GM12874 (cell line): ENCODE data around the gene FAM83F.

Source experiments
- TF ChIP-seq, protein P1 (sequence below): IDR thresholded peaks from 2 replicates; pipeline ENCODE4 v1.5.1; 2011; ENCODE audit warnings: low read depth, mild to moderate bottlenecking, control low read depth, low read length, moderate library complexity; ENCODE audit not compliant: insufficient read depth

Gene FAM83F

DNA sequence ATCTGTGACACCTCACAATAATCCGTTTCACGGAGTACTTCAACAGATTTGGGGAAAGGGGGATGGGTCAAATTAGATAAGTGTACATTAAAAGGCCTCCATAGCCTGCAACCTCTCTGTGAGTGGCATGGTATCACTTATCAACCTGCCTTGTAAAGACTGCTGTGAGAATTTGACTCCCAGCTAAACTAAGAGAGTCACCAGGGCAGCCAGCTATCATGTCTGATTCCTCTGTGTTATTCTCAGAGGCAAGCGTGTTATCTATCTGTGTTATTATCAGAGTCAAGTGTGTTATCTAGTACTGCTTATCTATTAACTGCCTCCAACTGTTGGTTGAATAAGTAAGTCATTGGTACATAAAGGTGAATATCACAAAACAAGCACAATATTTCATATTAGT is 4.1 kb upstream of the FAM83F start:
- TF ChIP-seq, protein P1, sequence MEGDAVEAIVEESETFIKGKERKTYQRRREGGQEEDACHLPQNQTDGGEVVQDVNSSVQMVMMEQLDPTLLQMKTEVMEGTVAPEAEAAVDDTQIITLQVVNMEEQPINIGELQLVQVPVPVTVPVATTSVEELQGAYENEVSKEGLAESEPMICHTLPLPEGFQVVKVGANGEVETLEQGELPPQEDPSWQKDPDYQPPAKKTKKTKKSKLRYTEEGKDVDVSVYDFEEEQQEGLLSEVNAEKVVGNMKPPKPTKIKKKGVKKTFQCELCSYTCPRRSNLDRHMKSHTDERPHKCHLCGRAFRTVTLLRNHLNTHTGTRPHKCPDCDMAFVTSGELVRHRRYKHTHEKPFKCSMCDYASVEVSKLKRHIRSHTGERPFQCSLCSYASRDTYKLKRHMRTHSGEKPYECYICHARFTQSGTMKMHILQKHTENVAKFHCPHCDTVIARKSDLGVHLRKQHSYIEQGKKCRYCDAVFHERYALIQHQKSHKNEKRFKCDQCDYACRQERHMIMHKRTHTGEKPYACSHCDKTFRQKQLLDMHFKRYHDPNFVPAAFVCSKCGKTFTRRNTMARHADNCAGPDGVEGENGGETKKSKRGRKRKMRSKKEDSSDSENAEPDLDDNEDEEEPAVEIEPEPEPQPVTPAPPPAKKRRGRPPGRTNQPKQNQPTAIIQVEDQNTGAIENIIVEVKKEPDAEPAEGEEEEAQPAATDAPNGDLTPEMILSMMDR, result no peak

DNA sequence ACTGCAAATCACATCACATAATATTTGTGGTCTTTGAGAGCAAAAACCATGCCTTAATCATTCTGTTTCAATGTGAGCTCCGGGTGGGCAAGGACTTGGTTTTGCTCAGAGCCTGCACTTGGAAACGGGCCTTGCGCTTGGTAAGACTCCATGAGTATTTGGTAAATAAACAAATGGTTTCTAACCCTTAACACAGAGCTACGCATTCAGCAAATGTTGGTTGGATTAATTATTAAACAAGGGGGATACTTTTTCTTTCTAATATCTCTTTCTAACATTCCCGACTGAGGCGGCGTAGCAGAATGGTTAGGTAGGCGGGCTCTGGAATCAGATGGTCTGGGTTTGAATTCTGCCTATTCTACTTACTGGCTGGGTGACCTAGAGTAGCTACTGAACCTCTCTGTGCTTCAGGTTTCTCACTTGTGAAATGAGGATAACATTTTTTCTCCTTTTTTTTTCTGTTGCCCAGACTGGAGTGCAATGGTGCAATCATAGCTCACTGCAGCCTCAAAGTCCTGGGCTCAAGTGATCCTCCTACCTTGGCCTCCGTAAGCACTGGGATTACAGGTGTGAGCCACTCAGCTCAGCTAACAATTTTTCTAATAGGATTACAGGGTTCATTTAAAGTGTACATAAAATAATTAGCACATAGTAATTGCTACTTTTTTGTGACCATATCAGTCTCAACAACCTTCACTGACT is 3.4 kb upstream of the FAM83F start:
- TF ChIP-seq, protein P1, result no peak

DNA sequence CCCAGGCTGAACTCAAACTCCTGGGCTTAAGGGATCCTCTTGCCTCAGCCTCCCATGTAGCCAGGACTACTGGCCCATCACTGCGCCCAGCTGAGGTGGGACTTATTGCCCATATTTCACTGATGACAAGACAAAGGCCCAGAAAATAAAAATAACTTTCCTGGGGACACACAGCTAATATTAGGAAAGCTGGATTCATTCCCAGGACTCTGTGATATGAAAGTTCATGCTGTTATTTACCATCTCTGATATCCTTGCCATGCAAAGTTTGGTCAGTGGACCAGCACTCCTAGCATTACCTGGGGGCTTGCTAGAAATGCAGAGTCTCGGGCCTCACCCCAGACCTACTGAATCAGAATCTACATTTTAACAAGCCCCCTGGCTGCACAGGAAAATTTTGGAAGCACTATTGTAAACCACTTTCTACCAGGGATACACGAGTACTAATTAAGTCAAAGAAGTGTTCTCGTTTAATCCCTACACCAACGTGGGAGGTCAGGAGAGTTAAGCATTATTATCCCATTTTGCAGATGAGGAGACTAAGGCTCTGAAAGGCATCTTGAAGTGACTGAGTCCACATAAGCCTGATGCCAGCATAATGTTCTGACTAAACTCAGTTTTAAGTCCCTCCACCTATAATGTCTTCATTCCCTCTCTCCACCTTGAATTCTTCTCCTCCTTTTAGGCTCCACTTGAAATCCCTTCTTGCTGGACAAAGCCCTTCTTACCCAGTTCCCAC is 2.5 kb upstream of the FAM83F start:
- TF ChIP-seq, protein P1, result no peak

DNA sequence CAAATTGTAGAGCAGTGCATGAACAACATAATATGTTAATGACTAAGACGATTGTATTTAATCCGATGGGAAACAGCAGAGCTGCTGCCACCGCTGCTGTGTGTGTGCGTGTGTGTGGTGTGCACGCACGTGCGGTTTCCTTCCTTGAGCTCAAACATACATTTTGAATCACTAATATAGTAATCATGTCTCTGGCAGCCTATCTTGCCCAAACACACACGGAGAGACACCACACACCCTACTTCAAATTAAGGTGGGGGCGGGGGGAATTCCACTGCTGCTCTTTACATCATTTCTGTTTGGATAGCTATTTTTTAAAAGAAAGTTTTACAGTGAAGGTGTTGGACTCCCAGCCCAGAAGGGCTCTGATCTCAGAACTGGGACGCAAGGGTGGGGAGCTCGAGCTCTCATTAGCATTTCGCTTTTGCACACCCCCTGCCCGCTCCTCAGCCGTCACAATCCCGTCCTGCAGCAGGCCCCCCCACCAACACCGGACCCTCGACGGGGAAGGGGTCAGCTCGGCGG is 651 bp upstream of the FAM83F start:
- TF ChIP-seq, protein P1, result no peak

DNA sequence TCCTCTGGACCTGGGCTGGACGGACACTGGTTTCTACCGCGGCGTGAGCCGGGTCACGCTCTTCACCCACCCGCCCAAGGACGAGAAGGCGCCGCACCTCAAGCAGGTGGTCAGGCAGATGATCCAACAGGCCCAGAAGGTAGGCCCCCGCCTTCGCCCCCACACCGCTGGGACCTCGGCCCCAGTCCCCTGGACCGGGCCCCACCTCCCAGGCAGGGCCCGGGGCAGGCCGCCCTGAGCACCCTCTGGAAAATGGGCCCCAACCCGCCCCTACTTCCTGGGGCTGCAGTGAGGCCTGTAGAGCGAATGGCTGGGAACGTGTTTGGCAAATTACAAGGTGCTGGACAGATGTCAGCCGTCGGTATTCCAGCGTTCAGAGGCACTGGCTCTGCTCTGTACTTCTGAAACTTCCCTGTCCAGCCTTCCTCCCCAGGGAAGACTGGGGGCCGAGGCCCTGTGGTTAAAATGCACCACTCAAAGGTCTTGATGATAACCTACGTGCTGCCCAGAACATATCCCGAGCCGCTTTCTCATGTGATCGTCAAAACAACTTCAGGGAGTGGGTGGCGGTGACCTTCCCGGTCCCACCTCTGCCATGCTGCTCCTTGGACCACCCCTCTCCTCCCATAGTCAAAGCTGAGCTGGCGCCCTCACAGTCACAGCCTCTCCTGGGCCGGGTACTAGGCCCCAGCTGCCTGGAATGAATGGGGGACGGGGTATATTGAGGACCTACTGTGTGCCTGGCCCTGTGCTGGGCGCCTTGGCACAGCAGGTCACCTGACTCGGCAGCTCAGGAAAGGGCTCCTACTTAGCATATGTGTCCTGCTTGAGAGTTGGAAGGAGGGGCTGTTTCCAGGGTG is 869 bp downstream of the FAM83F start:
- TF ChIP-seq, protein P1, result no peak

DNA sequence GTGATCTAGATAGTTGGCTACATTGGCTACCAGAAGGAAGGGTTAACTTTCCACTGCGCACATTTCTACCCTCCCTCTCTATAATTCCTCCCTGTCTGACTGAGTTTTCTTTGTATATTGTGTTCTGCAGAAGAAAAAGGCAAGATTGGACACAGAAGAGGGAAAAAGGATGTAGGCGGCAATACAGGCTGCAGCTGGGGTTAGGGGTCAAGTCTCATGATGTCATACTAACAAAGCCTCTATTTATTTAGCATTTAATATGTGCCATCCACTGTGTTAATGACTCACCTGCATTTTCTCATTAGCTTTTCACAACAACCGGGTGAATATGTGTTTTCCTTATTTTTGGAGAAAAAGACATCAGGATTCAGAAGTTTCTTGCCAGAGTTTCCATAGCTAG is 2.0 kb downstream of the FAM83F start:
- TF ChIP-seq, protein P1, result no peak

DNA sequence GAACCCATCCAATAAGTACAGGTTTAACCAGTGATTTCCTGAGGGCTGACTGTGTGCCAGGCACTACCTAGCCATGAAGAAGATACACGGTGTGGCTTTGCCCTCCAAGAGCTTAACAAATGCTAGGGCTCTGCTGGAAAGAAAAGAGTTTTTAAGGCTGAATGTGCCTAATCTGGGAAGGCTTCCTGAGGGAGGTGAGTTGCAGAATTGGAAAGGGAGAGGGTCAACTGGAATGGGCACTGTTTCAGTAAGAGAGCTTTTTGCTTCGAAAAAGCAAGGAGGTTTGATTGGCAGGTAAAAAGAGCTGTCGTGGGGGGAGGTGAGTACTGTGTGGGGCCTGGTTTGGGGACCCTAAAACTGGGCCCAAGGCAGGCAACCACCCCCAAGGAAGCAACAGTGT is 2.7 kb downstream of the FAM83F start:
- TF ChIP-seq, protein P1, result no peak
